Activated CD8-positive, alpha-beta memory T cell treated with anti-CD3 and anti-CD28 coated beads, Interleukin-2, amount 10 ng/mL, durations not matched to agents 7 days and 5 days (primary cell): ENCODE data around the gene TBC1D9B. TPM values are rescaled to one million over a fixed set of nuclear protein-coding genes. Genes with fewer than 3 reads are reported as not detected.

ENCODE experiments used
- ATAC-seq: fragments of 150-1000 bp; cut with Tn5 transposase; one replicate; pipeline ENCODE4 v1.10.0; 2021; ENCODE audit warnings: moderate library complexity
- CTCF ChIA-PET: fragments of 350-600 bp; sonication (Branson Sonifier 250); formaldehyde crosslinking; loops from one replicate; lab custom pipeline; 2021; ENCODE audit warnings: antibody characterized with exemption; lab: Charles Lee
- DNase-seq: peaks from one replicate; pipeline ENCODE4 v3.0.0-alpha.2; 2020
- H3K27ac Mint-ChIP-seq: one replicate; pipeline ENCODE4 v1.8.0; 2021; ENCODE audit warnings: mild to moderate bottlenecking, mixed read lengths
- H3K27me3 Mint-ChIP-seq: one replicate; pipeline ENCODE4 v1.8.0; 2021; ENCODE audit warnings: mixed read lengths
- H3K36me3 Mint-ChIP-seq: one replicate; pipeline ENCODE4 v1.8.0; 2021; ENCODE audit warnings: mild to moderate bottlenecking, mixed read lengths
- H3K4me1 Mint-ChIP-seq: one replicate; pipeline ENCODE4 v1.8.0; 2021; ENCODE audit warnings: mixed read lengths
- H3K4me3 Mint-ChIP-seq: one replicate; pipeline ENCODE4 v1.8.0; 2021; ENCODE audit warnings: mild to moderate bottlenecking, moderate library complexity, mixed read lengths
- H3K9me3 Mint-ChIP-seq: one replicate; pipeline ENCODE4 v1.8.0; 2022; ENCODE audit warnings: low read depth, mixed read lengths
- total RNA-seq, 2 experiments: library from RNA; stranded (reverse); gene quantifications; one replicate each; pipeline ENCODE4 v1.2.3, GENCODE V29; 2021

Gene TBC1D9B
- total RNA-seq, 2 experiments from 2014 or later: 71.6 to 83.3 TPM

DNA sequence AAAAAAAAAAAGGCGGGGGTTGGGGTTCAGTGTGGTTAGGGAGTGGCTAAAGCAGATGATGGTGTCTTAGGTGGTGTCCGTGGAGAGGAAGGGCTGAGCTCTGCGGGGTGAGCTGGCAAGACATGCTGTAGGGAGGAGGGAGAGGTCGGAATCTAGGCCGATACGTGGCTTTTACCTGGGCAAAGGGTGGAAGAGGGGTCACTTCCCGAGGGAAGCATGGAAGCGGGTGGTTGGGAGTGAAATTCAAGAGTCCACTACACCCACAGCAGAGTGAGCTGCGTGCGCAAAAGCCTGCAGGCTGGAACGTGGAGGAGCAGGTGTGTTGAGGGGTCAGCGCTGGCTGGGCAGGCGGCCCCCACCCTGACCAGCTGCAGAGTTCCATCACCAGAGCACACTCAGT lies 17.8 kb downstream of the TBC1D9B start:
- Mint-ChIP-seq H3K36me3 (peaks cover 45% of the 10 kb centered on the region), H3K27ac (no peak overlapping the region), H3K4me3 (no peak overlapping the region), H3K4me1 (no peaks in the 10 kb centered on the region), H3K9me3 (no peaks in the 10 kb centered on the region), H3K27me3 (no peaks in the 10 kb centered on the region)
- ATAC-seq (no peak), DNase-seq (no peak)
- CTCF ChIA-PET: no interaction called here

GRCh38 chr5:179887802-179888201 lies 19.9 kb downstream of the TBC1D9B start:
- DNase-seq (no peak), ATAC-seq (no peak)
- H3K36me3 Mint-ChIP-seq: peaks cover 62% of the 10 kb centered on the region
- H3K9me3 Mint-ChIP-seq: peaks cover 2% of the 10 kb centered on the region
- H3K27ac Mint-ChIP-seq: no peak overlapping the region
- H3K4me1 Mint-ChIP-seq: no peaks in the 10 kb centered on the region
- H3K4me3 Mint-ChIP-seq: no peak overlapping the region
- CTCF ChIA-PET: no interaction called here
- no peaks in the 10 kb centered on the region for H3K27me3 Mint-ChIP-seq

DNA sequence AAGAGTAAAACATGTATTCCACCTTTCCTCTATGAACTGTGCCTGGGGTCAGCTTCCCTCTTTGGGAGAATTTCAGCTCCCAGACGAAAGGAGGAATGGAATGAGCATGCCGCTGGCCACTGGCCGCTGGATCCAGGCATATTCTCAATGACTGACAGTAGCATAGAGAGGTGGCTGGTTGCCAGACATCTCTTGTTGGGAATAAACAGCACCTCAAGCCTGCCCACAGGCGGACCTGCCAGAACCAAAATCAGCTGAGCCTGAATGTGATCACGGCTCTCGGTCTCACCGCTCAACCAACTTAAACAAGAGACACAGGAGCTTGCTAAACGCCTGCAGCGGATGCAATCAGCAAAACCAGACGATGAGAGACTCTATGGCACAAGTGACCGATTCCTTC lies 20.6 kb downstream of the TBC1D9B start:
- H3K36me3 Mint-ChIP-seq: peaks cover 69% of the 10 kb centered on the region

DNA sequence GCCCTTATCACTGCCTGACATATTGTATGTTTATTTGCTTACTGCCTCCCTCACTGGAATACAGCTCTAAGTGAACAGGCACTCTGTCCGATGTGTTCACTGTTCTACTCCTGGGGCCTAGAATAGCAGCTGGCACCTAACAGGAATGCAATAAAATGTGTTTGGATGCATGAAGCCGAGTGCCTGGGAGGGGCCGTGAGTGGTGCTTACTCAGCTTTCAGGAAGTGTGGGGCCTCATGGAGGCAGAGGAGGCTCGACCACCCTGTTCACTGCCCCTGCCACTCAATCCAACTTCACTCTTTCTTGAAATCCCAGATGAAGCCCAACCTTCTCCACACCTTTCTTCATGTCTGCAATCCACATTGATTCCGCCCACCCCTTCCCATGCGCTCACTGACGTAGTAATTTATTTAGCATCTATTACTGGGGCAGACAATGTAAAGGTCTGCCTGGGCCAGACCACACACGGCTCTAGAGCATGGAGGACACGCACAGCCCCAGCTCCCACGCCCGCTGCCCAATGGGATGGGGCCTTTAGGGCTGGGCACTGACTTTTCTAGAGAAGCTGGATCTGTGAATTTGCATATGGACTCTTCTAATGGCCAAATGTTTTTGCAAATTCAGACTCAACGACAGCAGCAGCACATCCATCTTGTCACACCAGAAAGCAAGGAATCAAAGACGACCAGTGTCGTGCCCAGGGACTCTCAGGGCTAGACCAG lies 21.3 kb downstream of the TBC1D9B start:
- Mint-ChIP-seq H3K4me3 (no peak overlapping the region), H3K9me3 (peaks cover 5% of the 10 kb centered on the region), H3K27ac (no peak overlapping the region), H3K36me3 (peaks cover 71% of the 10 kb centered on the region), H3K27me3 (no peaks in the 10 kb centered on the region), H3K4me1 (no peaks in the 10 kb centered on the region)
- no peak for DNase-seq
- no peak for ATAC-seq
- CTCF ChIA-PET: no interaction called here

More for the DNA sequence above, 20.6 kb downstream of the TBC1D9B start:
- CTCF ChIA-PET: no interaction called here
- DNase-seq (no peak), ATAC-seq (no peak)
- Mint-ChIP-seq H3K4me3 (no peak overlapping the region), H3K27ac (no peak overlapping the region), H3K4me1 (no peaks in the 10 kb centered on the region), H3K9me3 (peaks cover 4% of the 10 kb centered on the region), H3K27me3 (no peaks in the 10 kb centered on the region)

GRCh38 chr5:179885491-179886090 lies 22.1 kb downstream of the TBC1D9B start:
- no peak overlapping the region for H3K4me3 Mint-ChIP-seq
- no peak overlapping the region for H3K27ac Mint-ChIP-seq
- CTCF ChIA-PET: no interaction called here
- no peaks in the 10 kb centered on the region for H3K4me1 Mint-ChIP-seq
- DNase-seq: no peak
- H3K9me3 Mint-ChIP-seq: peaks cover 5% of the 10 kb centered on the region
- H3K36me3 Mint-ChIP-seq: peaks cover 74% of the 10 kb centered on the region
- no peak for ATAC-seq
- no peaks in the 10 kb centered on the region for H3K27me3 Mint-ChIP-seq

DNA sequence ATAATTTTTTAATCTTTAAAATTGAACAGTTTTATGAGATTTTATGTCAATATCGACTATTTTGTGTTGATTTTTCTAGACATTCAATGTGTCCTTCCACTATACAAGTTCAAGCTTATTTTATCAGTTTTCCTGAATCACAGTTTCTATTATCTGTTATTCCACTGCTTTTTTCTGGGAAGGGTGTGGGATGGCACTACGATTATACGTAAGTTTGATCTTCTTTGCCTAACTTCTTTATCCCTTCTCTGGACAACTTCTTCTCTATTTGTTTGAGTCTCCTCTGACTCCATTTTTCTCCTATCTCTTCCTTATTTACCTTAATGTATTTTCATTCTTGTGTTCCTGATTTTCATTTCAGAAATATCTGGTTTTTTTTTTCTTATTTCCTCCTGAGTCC lies 24.5 kb downstream of the TBC1D9B start:
- ATAC-seq (no peak), DNase-seq (no peak)
- Mint-ChIP-seq H3K36me3 (peaks cover 60% of the 10 kb centered on the region), H3K27ac (no peak overlapping the region), H3K4me3 (no peak overlapping the region), H3K4me1 (no peaks in the 10 kb centered on the region), H3K9me3 (peaks cover 5% of the 10 kb centered on the region), H3K27me3 (no peaks in the 10 kb centered on the region)
- CTCF ChIA-PET: interaction anchor here (1.8 kb wide), 1 partner anchor 30 kb away, joined by 3 read pairs; no protein-coding TSS in a partner anchor

DNA sequence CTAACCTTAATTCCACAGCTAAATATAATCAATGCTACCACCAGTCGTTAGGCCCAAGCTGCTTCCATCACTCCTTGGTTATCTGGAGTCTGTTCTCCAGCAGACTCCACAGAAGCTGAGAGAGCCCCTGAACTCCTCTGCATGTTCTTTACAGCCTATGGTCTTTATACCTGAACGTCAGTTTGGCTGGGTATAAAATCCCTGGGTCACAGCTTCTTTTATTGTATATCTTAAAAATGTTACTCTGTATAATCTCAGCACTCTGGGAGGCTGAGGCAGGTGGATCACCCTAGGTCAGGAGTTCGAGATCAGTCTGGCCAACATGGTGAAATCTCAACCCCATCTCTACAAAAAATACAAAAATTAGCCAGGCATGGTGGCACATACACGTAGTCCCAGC lies 25.4 kb downstream of the TBC1D9B start:
- CTCF ChIA-PET: interaction anchor here (1.8 kb wide), 1 partner anchor 29 kb away, joined by 3 read pairs; no protein-coding TSS in a partner anchor
- no peak overlapping the region for H3K27ac Mint-ChIP-seq
- no peaks in the 10 kb centered on the region for H3K4me1 Mint-ChIP-seq
- ATAC-seq (no peak), DNase-seq (no peak)
- peaks cover 58% of the 10 kb centered on the region for H3K36me3 Mint-ChIP-seq
- H3K27me3 Mint-ChIP-seq: no peaks in the 10 kb centered on the region
- H3K9me3 Mint-ChIP-seq: peaks cover 5% of the 10 kb centered on the region
- H3K4me3 Mint-ChIP-seq: no peak overlapping the region

- Mint-ChIP-seq H3K4me3 (no peak overlapping the region), H3K4me1 (no peaks in the 10 kb centered on the region), H3K9me3 (peaks cover 5% of the 10 kb centered on the region), H3K36me3 (peaks cover 47% of the 10 kb centered on the region), H3K27ac (no peak overlapping the region), H3K27me3 (no peaks in the 10 kb centered on the region)
- no peak for DNase-seq
- no peak for ATAC-seq
- CTCF ChIA-PET: no interaction called here
Measured at GRCh38 chr5:179880848-179881590, 26.7 kb downstream of the TBC1D9B start.

GRCh38 chr5:179880066-179880650 lies 27.5 kb downstream of the TBC1D9B start:
- Mint-ChIP-seq H3K4me3 (no peak overlapping the region), H3K27me3 (no peaks in the 10 kb centered on the region), H3K4me1 (no peaks in the 10 kb centered on the region), H3K36me3 (peaks cover 38% of the 10 kb centered on the region), H3K9me3 (peaks cover 5% of the 10 kb centered on the region), H3K27ac (no peak overlapping the region)
- ATAC-seq (no peak), DNase-seq (no peak)
- CTCF ChIA-PET: no interaction called here

GRCh38 chr5:179879690-179880010 lies 28.0 kb downstream of the TBC1D9B start:
- ATAC-seq (no peak), DNase-seq (no peak)
- Mint-ChIP-seq H3K4me1 (no peaks in the 10 kb centered on the region), H3K36me3 (peaks cover 33% of the 10 kb centered on the region), H3K27me3 (no peaks in the 10 kb centered on the region), H3K27ac (no peak overlapping the region), H3K4me3 (no peak overlapping the region), H3K9me3 (peaks cover 5% of the 10 kb centered on the region)
- CTCF ChIA-PET: no interaction called here

DNA sequence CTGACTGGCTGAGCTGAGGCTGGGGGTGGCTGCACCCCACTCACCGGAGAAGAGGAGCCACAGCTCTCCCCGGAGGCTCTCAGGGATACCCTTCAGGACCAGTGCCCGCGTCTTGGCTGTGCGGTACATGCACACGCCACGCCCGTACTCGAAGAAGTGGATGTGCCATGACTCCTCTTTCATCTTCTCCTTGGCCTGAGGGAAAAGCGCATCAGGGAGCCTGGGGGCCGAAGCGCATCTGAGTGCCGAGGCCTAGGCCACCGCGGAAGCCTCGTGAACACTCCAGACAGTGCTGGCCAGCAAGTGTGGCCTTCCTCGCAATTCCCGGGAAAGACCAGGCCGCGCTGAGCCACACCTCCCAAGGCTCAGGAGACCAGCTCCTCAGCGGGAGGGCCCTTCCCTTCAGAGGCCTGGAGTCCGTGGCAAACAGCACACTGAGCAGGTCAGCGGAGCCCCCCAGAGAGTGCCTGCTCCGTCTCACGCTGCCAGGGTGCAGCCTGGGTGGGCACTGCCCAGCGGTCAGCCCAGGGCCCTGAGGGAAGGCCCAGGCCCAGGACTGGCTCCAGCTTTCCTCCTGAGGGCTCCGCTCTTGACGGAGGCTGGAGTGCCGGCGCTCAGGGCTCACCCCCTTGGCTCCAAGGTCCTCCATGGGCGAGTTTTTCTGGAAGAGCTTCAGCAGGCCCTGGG lies 28.6 kb downstream of the TBC1D9B start:
- no peaks in the 10 kb centered on the region for H3K4me1 Mint-ChIP-seq
- no peak overlapping the region for H3K27ac Mint-ChIP-seq
- CTCF ChIA-PET: interaction anchor here (1.7 kb wide), 1 partner anchor 77 kb away, joined by 6 read pairs; no protein-coding TSS in a partner anchor
- ATAC-seq (no peak), DNase-seq (no peak)
- no peak overlapping the region for H3K4me3 Mint-ChIP-seq
- H3K9me3 Mint-ChIP-seq: peaks cover 3% of the 10 kb centered on the region
- H3K36me3 Mint-ChIP-seq: peaks cover 28% of the 10 kb centered on the region
- no peaks in the 10 kb centered on the region for H3K27me3 Mint-ChIP-seq

DNA sequence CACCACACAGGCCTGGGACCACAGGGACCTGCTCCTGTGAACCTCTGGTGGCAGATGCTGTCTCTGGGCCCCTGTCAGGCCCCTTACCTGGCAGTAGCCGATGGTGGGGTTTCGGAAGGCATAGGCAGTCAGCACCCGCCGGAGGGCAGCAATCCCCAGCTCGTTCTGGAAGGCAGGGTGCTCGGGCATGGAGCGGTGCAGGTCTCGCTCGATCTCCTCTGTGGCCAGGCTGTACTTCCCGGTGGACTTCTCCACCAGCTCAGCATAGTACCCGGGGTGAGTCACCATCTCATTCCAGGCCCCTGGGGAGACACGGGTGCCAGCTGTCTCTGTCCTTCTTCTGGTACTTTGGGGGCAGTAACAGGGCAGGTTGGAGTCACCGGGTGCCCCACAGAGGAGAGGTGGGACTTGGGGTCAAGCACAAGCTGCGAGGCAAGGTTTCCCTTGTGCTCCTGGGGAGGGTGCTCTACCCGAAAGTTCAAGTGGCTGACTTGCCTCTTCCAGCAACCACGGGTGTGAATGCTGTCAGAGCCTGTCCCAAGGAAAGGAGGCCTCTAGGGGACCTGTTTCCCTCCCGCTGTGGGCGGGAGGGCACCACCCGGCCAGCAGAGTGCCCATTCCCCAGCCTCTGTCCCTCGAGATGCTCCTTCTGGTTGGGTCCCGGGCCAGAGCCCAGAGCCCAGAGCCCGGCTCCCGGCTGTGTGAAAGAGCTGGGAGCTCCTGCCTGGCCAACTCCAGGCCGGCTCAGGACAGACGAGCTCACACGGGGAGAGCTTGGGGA lies 29.3 kb downstream of the TBC1D9B start:
- no peak for DNase-seq
- Mint-ChIP-seq H3K36me3 (peaks cover 21% of the 10 kb centered on the region), H3K4me1 (no peaks in the 10 kb centered on the region), H3K9me3 (peaks cover 2% of the 10 kb centered on the region), H3K4me3 (no peak overlapping the region), H3K27ac (no peak overlapping the region), H3K27me3 (no peaks in the 10 kb centered on the region)
- no peak for ATAC-seq
- CTCF ChIA-PET: interaction anchor here (1.7 kb wide), 1 partner anchor 77 kb away, joined by 6 read pairs; no protein-coding TSS in a partner anchor
